Liver (tissue), 9 donors: ENCODE results near the gene SDK2. TPM values are rescaled to one million over a fixed set of nuclear protein-coding genes. Genes with fewer than 3 reads are reported as not detected.

Experiments
- DNase-seq: peaks from one replicate; pipeline ENCODE4 v3.0.0-alpha.2; 2017; ENCODE audit warnings: low spot score
- H3K27ac ChIP-seq, 2 donors: one replicate each; pipeline ENCODE4 v1.7.0; 2013; ENCODE audit warnings: inconsistent platforms in 2 of 2, low read length in 2 of 2, control low read depth in 1 of 2, low read depth in 1 of 2, mild to moderate bottlenecking in 1 of 2
- H3K27me3 ChIP-seq, 4 donors: one replicate each; pipeline versions ENCODE4 v1.6.1 to v1.7.0; 2013; ENCODE audit warnings: low read length in 3 of 4, inconsistent platforms in 1 of 4, mild to moderate bottlenecking in 1 of 4, moderate library complexity in 1 of 4; ENCODE audit not compliant: control insufficient read depth in 4 of 4, insufficient read depth in 4 of 4
- H3K36me3 ChIP-seq, 4 donors: one replicate each; pipeline versions ENCODE4 v1.6.1 to v1.7.0; 2013; ENCODE audit warnings: low read length in 3 of 4, mild to moderate bottlenecking in 3 of 4, low read depth in 1 of 4, moderate library complexity in 1 of 4; ENCODE audit not compliant: control insufficient read depth in 4 of 4, insufficient read depth in 3 of 4
- H3K4me1 ChIP-seq, 4 donors: one replicate each; pipeline versions ENCODE4 v1.6.1 to v1.7.0; 2013; ENCODE audit warnings: low read length in 3 of 4, mild to moderate bottlenecking in 3 of 4, moderate library complexity in 1 of 4; ENCODE audit not compliant: control insufficient read depth in 4 of 4, insufficient read depth in 4 of 4
- H3K4me3 ChIP-seq, 3 donors: one replicate each; pipeline versions ENCODE4 v1.6.1 to v1.7.0; 2013; ENCODE audit warnings: low read length in 3 of 3, control low read depth in 1 of 3, low read depth in 1 of 3, mild to moderate bottlenecking in 1 of 3
- H3K9ac ChIP-seq, 2 donors: one replicate each; pipeline ENCODE4 v1.7.0; 2013; ENCODE audit warnings: low read length in 2 of 2, mild to moderate bottlenecking in 2 of 2, moderate library complexity in 2 of 2, control low read depth in 1 of 2, low read depth in 1 of 2
- H3K9me3 ChIP-seq, 4 donors: one replicate each; pipeline versions ENCODE4 v1.6.1 to v1.7.0; 2013; ENCODE audit warnings: low read length in 3 of 4; ENCODE audit not compliant: control insufficient read depth in 4 of 4
- ATF3 ChIP-seq: IDR thresholded peaks from 2 replicates; pipeline ENCODE4 v1.6.1; 2016; ENCODE audit warnings: antibody characterized with exemption
- CTCF ChIP-seq: fragments of 150-350 bp; IDR thresholded peaks from 2 replicates; pipeline ENCODE4 v1.5.1; 2017; ENCODE audit warnings: improper control_type of control experiment, low read depth, low read length; ENCODE audit not compliant: missing input control
- EGR1 ChIP-seq, 2 donors: IDR thresholded peaks; 2 replicates each; pipeline ENCODE4 v1.6.1; 2016 to 2018; ENCODE audit warnings: antibody characterized with exemption in 2 of 2, low read depth in 2 of 2
- FOXA1 ChIP-seq: IDR thresholded peaks from 2 replicates; pipeline ENCODE4 v1.6.1; 2016; ENCODE audit warnings: antibody characterized with exemption
- FOXA2 ChIP-seq: IDR thresholded peaks from 2 replicates; pipeline ENCODE4 v1.6.1; 2016; ENCODE audit warnings: antibody characterized with exemption
- GABPA ChIP-seq, 2 donors: IDR thresholded peaks in 1 of 2; conservative IDR thresholded peaks in 1 of 2; 2 replicates each; pipeline ENCODE4 v1.6.1; 2016; ENCODE audit warnings: antibody characterized with exemption in 2 of 2, mild to moderate bottlenecking in 1 of 2, moderate library complexity in 1 of 2
- HNF4A ChIP-seq, 2 donors: conservative IDR thresholded peaks; 2 replicates each; pipeline ENCODE4 v1.6.1; 2016; ENCODE audit warnings: antibody characterized with exemption in 2 of 2, mild to moderate bottlenecking in 2 of 2
- HNF4G ChIP-seq: IDR thresholded peaks from 2 replicates; pipeline ENCODE4 v1.6.1; 2016; ENCODE audit warnings: antibody characterized with exemption
- JUND ChIP-seq, 2 donors: IDR thresholded peaks; 2 replicates each; pipeline ENCODE4 v1.6.1; 2016; ENCODE audit warnings: antibody characterized with exemption in 2 of 2
- NR2F2 ChIP-seq: IDR thresholded peaks from 2 replicates; pipeline ENCODE4 v1.6.1; 2016; ENCODE audit warnings: antibody characterized with exemption
- RAD21 ChIP-seq, 2 donors: IDR thresholded peaks; 2 replicates each; pipeline ENCODE4 v1.6.1; 2016; ENCODE audit warnings: antibody characterized with exemption in 2 of 2, mild to moderate bottlenecking in 2 of 2
- RXRA ChIP-seq, 2 donors: IDR thresholded peaks; 2 replicates each; pipeline ENCODE4 v1.6.1; 2017 to 2018; ENCODE audit warnings: antibody characterized with exemption in 2 of 2, mild to moderate bottlenecking in 1 of 2
- SP1 ChIP-seq: IDR thresholded peaks from 2 replicates; pipeline ENCODE4 v1.6.1; 2018; ENCODE audit warnings: antibody characterized with exemption, mild to moderate bottlenecking
- TAF1 ChIP-seq: conservative IDR thresholded peaks from 2 replicates; pipeline ENCODE4 v1.6.1; 2016; ENCODE audit warnings: antibody characterized with exemption, mild to moderate bottlenecking
- YY1 ChIP-seq: IDR thresholded peaks from 2 replicates; pipeline ENCODE4 v1.6.1; 2016; ENCODE audit warnings: antibody characterized with exemption, mild to moderate bottlenecking
- WGBS: extraction: QIAGEN DNeasy Blood & Tissue Kit; methylation state at CpG from one replicate; pipeline ENCODE4 v1.1.7; 2013; 5-methylcytosine and 5-hydroxymethylcytosine counted together
- polyA plus RNA-seq, 2 donors: library from polyadenylated mRNA; stranded (reverse) in 1 of 2; unstranded in 1 of 2; fragments of 200-250 nt in 1 of 2; fragments of >200 nt in 1 of 2; fragmentation: Nextera tagmentation in 1 of 2; extraction: Ambion mirVana in 1 of 2; gene quantifications; one replicate each; pipeline versions ENCODE4 v1.2.1 to v1.2.3, GENCODE V29; 2013 to 2015
- total RNA-seq, 2 donors: library from RNA; depleted of rRNA; stranded (reverse); fragments of >200 nt; gene quantifications; one replicate each; pipeline ENCODE4 v1.2.3, GENCODE V29; 2014
- TF ChIP-seq, protein P1 (sequence below): IDR thresholded peaks from 2 replicates; pipeline ENCODE4 v1.6.1; 2016; ENCODE audit warnings: antibody characterized with exemption
- TF ChIP-seq, protein P2 (sequence below): IDR thresholded peaks from 2 replicates; pipeline ENCODE4 v1.6.1; 2016; ENCODE audit warnings: antibody characterized with exemption
- TF ChIP-seq, protein P3 (sequence below): IDR thresholded peaks from 2 replicates; pipeline ENCODE4 v1.6.1; 2016; ENCODE audit warnings: antibody characterized with exemption, mild to moderate bottlenecking
- donor health status: healthy.
- donor health status: healthy.
- donor health status: healthy.
- donor health status: healthy.
- donor health status: healthy.

The SDK2 gene
- total and polyA plus RNA-seq, 4 donors = 0.05 to 0.42 (median 0.10) TPM

DNA sequence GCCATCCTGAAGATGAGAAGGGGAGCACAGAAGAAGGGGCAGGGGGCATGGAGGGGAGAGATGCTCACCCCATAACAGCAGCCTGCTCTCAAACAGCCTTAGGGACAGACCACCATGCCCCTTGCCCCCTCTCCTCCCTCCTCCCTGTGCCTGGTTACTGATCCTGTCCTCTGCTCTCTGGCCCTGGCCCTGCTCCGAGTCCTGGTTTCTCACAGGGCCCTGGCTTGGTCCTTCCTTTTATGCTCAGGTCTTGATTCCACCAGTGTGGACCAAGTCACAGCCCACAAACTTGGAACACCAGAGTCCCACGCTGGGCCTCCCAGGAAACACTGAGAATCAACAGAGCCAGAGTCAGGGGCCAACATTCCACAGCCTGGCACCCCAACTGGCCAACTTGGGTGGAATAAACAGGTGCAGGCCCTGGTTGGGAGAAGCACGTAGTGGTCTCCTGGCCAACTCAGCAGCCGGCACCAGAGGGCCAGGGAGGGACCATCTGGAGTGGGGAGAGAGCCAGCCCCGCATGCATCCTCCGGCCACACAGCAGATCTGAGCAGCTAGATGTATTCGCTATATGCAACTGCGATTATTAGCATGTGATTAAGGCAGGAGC lies 287.6 kb downstream of the SDK2 start:
- TF ChIP-seq, protein P1, sequence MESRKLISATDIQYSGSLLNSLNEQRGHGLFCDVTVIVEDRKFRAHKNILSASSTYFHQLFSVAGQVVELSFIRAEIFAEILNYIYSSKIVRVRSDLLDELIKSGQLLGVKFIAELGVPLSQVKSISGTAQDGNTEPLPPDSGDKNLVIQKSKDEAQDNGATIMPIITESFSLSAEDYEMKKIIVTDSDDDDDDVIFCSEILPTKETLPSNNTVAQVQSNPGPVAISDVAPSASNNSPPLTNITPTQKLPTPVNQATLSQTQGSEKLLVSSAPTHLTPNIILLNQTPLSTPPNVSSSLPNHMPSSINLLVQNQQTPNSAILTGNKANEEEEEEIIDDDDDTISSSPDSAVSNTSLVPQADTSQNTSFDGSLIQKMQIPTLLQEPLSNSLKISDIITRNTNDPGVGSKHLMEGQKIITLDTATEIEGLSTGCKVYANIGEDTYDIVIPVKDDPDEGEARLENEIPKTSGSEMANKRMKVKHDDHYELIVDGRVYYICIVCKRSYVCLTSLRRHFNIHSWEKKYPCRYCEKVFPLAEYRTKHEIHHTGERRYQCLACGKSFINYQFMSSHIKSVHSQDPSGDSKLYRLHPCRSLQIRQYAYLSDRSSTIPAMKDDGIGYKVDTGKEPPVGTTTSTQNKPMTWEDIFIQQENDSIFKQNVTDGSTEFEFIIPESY = no peak
- TF ChIP-seq RAD21 (IDR thresholded peaks at IDR 0.05) = no peak
- no peak for TF ChIP-seq HNF4G
- TF ChIP-seq, protein P2, sequence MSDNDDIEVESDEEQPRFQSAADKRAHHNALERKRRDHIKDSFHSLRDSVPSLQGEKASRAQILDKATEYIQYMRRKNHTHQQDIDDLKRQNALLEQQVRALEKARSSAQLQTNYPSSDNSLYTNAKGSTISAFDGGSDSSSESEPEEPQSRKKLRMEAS = no peak
- no peak for TF ChIP-seq YY1
- no peak for TF ChIP-seq JUND (IDR thresholded peaks at IDR 0.05)
- no peak for TF ChIP-seq SP1
- TF ChIP-seq RXRA (IDR thresholded peaks at IDR 0.05) = no peak
- TF ChIP-seq EGR1 (IDR thresholded peaks at IDR 0.05; ENCODE audit: low read depth in 2 of 2) = no peak
- no peak for TF ChIP-seq NR2F2
- TF ChIP-seq GABPA (IDR thresholded peaks at IDR 0.05 in 1 of 2, conservative IDR thresholded peaks at IDR 0.05 in 1 of 2) = no peak
- no peak for TF ChIP-seq TAF1
- no peak for TF ChIP-seq FOXA2
- TF ChIP-seq, protein P3, sequence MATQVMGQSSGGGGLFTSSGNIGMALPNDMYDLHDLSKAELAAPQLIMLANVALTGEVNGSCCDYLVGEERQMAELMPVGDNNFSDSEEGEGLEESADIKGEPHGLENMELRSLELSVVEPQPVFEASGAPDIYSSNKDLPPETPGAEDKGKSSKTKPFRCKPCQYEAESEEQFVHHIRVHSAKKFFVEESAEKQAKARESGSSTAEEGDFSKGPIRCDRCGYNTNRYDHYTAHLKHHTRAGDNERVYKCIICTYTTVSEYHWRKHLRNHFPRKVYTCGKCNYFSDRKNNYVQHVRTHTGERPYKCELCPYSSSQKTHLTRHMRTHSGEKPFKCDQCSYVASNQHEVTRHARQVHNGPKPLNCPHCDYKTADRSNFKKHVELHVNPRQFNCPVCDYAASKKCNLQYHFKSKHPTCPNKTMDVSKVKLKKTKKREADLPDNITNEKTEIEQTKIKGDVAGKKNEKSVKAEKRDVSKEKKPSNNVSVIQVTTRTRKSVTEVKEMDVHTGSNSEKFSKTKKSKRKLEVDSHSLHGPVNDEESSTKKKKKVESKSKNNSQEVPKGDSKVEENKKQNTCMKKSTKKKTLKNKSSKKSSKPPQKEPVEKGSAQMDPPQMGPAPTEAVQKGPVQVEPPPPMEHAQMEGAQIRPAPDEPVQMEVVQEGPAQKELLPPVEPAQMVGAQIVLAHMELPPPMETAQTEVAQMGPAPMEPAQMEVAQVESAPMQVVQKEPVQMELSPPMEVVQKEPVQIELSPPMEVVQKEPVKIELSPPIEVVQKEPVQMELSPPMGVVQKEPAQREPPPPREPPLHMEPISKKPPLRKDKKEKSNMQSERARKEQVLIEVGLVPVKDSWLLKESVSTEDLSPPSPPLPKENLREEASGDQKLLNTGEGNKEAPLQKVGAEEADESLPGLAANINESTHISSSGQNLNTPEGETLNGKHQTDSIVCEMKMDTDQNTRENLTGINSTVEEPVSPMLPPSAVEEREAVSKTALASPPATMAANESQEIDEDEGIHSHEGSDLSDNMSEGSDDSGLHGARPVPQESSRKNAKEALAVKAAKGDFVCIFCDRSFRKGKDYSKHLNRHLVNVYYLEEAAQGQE = no peak
- no peak for TF ChIP-seq CTCF
- TF ChIP-seq HNF4A (conservative IDR thresholded peaks at IDR 0.05) = no peak
- TF ChIP-seq FOXA1 = no peak
- TF ChIP-seq ATF3 = no peak
- WGBS = 89% methylated on average over 8 of the region's 8 CpGs
- no peak overlapping the region for H3K27ac ChIP-seq
- no peaks in the 10 kb centered on the region for H3K36me3 ChIP-seq
- no peaks in the 10 kb centered on the region for H3K4me1 ChIP-seq
- H3K9me3 ChIP-seq = no peaks in the 10 kb centered on the region
- no peak overlapping the region for H3K4me3 ChIP-seq
- H3K9ac ChIP-seq = no peak overlapping the region
- peaks cover 0 to 2% (median 0%) of the 10 kb centered on the region in 4 donors for H3K27me3 ChIP-seq
- DNase-seq = no peak
